GM18951 (cell line): ENCODE measurements around the gene RPS29.
"Not testable (repeated sequence)": the region's sequence is repeated elsewhere in the genome, so short reads cannot be mapped to it uniquely, and the experiment has no call there.

Source experiments
- POLR2A ChIP-seq: IDR thresholded peaks from 4 replicates; pipeline ENCODE4 v1.6.1; 2011; ENCODE audit warnings: mild to moderate bottlenecking; ENCODE audit not compliant: insufficient read length, insufficient read depth; ENCODE audit errors: extremely low read depth
- in situ Hi-C: fragments of 300-500 bp; cut with MboI; formaldehyde crosslinking; loops from one replicate; pipeline ENCODE4 v1.12.0; 2022; ENCODE audit warnings: low sequenced_read_pairs, mixed read lengths, inconsistent platforms; ENCODE audit not compliant: unreplicated experiment

Gene RPS29

GRCh38 chr14:49617852-49618519 lies 31.8 kb upstream of the RPS29 start:
- no peak for TF ChIP-seq POLR2A
- in situ Hi-C loops: no loop called here

- TF ChIP-seq POLR2A: no peak
- in situ Hi-C loops: no loop called here
Measured at GRCh38 chr14:49615776-49616175, 29.6 kb upstream of the RPS29 start.

GRCh38 chr14:49614196-49614595 lies 28.0 kb upstream of the RPS29 start:
- in situ Hi-C loops: no loop called here
- TF ChIP-seq POLR2A: no peak

- TF ChIP-seq POLR2A: no peak
- in situ Hi-C loops: no loop called here
Measured at GRCh38 chr14:49612671-49613070, 26.5 kb upstream of the RPS29 start.

GRCh38 chr14:49612251-49612650 lies 26.1 kb upstream of the RPS29 start:
- in situ Hi-C loops: no loop called here
- TF ChIP-seq POLR2A: no peak

GRCh38 chr14:49607583-49607982 lies 21.4 kb upstream of the RPS29 start:
- TF ChIP-seq POLR2A: no peak
- in situ Hi-C loops: no loop called here

GRCh38 chr14:49598485-49599300 lies 12.5 kb upstream of the RPS29 start, which contains the start of gene LRR1:
Gene LRR1 (plus strand): TSS chr14:49598940. CDS start chr14:49599021, 81 bp downstream.
- in situ Hi-C loops: no loop called here
- TF ChIP-seq POLR2A: peak; percentile 88

- TF ChIP-seq POLR2A: no peak
- in situ Hi-C loops: no loop called here
Measured at GRCh38 chr14:49598189-49598484, 12.0 kb upstream of the RPS29 start.

- no peak for TF ChIP-seq POLR2A
- in situ Hi-C loops: no loop called here
Measured at GRCh38 chr14:49594347-49595091, 8.3 kb upstream of the RPS29 start.

GRCh38 chr14:49593016-49593415 lies 6.8 kb upstream of the RPS29 start:
- in situ Hi-C loops: no loop called here
- TF ChIP-seq POLR2A: no peak

GRCh38 chr14:49589387-49589786 lies 3.2 kb upstream of the RPS29 start:
- in situ Hi-C loops: no loop called here
- no peak for TF ChIP-seq POLR2A

- no peak for TF ChIP-seq POLR2A
- in situ Hi-C loops: no loop called here
Measured at GRCh38 chr14:49586673-49587460, 687 bp upstream of the RPS29 start.

GRCh38 chr14:49584981-49585640 lies 1.1 kb downstream of the RPS29 start:
- in situ Hi-C loops: not testable (repeated sequence)

GRCh38 chr14:49584058-49584457 lies 2.1 kb downstream of the RPS29 start:
- TF ChIP-seq POLR2A: no peak
- in situ Hi-C loops: no loop called here
